ENCODE measurements around the gene SLC4A5.

Gene SLC4A5

DNA sequence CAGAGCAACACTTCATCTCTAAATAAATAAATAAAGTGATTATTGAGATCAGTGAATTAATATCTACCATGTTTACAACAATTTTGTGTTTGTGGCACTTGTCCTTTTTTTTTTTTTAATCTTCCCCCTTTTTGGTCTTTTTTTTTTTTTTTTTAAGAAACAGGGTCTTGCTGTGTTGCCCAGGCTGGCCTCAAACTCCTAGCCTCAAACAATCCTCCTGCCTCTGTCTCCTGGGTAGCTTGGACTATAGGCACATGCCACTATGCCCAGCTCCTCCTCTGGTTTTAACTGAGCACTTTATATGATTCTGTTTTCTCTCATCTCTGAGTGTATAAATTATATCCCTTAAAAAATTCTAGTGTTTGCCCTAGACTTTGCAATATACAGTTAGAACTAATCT lies 30.3 kb downstream of the SLC4A5 start:
- no peak for DNase-seq

DNA sequence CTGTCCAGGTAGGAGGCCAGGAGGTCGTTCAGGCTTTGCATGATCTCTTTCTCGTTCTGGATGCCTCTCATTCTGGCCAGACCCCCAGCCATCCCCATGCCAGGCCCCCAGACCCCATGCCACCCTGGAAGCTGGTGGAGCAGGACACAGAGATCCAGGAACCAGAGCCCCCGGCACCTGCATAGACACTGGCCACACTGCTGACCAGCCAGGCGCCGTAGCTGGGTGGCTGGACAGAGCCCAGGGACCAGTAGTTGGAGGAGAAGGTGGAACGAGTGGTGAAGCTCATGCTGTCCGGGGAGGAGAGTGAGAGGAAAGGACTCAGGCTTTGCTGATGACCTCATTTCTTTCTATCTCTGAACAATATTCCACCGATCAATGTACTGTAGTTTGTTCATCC lies 35.5 kb downstream of the SLC4A5 start:
- no peak for DNase-seq

DNA sequence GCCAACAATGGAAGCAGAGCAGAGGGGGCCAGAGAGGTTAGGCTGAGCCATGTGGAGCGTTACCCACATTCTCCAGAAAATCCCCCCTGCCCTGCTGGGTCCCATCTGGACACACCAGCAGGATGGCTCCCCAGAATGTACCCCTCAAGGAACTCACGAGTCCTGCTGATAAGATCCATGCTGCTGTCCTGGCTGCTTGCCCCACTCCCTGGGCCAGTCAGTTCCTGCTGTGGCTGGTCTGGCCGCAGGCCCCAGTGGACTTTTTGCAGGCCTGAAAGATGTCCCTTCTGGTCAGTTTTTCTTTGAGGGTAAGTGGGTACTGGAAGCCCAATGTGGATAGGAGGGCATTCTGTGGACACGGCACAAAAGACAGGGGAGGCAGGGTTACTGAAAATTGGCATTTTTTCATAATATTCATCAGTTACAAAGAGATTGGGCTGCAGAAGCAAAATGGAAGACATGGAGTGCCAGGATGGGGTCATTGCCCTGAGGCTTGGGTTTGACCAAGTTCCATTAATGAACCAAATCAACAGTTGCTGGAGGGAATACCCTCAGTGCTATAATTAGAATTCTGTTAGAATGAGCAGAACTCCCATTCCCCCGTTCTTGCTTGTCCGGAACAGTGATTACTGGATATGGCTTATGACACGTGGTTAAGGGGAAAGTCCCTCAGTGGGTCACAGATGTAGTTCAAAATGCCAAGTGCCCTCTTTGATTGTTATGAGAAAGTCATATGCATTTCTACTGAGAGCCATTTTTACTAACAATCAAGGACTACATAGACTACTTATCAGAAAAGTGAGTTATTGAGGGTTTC lies 38.7 kb downstream of the SLC4A5 start:
- DNase-seq: no peak

GRCh38 chr2:74302865-74303264 lies 40.4 kb downstream of the SLC4A5 start:
- DNase-seq: no peak

- DNase-seq: no peak
Measured at GRCh38 chr2:74301262-74301661, 42.0 kb downstream of the SLC4A5 start.

- DNase-seq: no peak
Measured at GRCh38 chr2:74300506-74300905, 42.7 kb downstream of the SLC4A5 start.

DNA sequence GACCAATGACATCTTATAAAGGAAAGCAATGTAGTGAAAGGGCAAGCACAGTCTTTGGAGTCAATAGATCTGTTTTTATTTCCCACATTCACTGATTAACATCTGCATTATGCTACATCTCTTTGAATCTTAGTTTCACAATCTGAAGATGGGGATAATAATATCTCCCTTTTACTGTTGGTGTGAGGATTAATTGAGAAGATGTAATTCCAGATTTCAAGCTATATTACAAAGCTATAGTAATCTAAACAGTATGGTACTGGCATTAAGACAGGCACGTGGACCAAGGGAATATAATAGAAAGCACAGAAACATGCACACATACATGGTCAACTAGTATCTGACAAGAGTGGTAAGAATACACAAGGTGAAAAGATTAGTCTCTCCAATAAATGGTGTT lies 45.3 kb downstream of the SLC4A5 start:
- DNase-seq: no peak

DNA sequence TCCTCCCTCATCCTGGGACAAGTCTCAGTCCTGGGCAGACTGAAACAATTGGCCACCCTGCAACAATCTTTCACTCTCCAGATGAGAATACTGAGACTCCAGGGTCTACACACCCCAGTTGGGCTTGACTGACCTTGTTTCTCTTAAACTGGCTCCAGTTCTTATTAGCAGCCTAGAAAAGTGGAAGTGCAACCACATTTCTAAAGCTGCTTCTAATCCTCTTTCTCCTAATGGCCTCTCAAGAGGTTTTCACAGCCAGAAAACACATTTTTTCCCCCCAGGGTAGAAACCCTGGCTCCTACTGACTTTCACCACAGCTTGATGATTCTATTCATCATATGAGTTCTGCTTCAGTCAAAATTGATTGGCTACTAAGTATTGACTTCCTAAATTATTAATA lies 45.8 kb downstream of the SLC4A5 start:
- DNase-seq: no peak

DNA sequence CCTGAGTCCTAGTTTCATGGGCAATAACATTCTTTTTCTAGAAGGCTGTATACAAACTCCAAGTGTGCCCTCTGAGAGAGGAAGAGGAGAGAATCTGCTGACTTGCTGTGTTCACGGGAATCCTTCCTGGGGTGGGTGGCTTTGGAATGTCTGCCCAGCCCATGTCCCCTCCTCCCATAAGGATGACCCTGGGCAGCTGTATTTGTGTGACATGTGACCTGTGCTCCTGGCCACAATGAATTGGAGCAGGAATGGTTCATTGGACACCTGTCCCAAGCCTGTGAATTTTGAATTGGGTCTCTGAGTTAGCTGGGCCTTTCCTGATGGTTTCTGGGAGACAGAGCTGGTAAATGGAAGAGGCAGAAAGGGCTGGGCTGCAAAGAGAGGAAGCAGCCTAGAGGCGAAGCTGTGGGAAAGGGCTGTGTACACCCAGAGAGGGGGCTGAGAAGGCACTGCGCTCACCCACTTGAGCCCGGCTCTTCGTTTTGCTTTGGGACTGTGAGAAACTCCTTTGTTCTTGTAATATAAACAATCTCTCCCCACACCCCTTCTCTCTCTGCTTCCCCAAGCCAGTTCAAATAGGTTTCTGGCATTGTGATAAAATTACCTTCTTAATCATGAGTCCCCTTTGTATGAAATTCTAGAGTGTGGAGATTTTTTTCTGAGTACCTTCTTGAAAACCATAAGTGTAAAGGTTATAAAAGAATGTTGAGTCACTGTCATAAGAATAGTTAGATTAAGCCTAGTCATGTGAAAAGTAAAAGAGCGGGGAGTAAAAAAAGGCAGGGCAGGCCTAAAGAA lies 49.8 kb downstream of the SLC4A5 start:
- no peak for DNase-seq

GRCh38 chr2:74292751-74293150 lies 50.5 kb downstream of the SLC4A5 start:
- no peak for DNase-seq

DNA sequence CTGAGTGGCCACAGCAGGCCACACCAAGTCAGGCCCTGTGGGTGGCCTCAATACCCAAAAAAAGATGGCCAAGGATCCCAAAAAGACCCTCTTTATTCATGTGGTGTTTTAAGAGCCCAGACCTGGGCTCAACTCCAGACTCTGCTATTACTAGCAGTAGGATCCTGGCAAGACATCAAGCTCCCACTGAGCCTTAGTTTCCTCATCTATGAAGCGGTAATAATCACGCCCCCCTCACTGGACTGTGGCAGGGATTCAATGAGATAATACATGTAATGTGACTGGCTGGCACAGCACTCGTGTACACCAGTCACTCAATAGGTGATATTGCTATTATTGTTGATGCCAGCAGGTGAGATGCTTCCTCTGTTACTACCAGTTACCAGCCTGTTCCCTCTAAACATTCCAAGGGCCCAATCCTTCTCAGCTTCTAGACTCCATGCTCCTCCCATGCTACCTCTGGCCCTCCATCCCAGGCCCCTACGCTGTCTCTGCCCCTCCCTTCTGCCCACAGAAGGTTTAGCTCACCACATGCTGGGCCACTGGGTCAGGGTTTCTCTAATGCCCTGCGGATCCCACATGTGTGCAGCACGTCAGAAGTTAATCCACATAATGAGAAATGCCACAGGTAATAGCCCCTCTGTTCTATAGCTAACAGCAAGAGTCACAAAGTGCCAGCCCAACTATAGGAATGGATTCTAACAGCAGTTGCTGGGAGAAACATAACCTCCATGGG lies 51.2 kb downstream of the SLC4A5 start:
- DNase-seq: no peak

GRCh38 chr2:74291218-74291544 lies 52.0 kb downstream of the SLC4A5 start:
- DNase-seq: no peak

GRCh38 chr2:74290466-74291217 lies 52.6 kb downstream of the SLC4A5 start:
- DNase-seq: no peak

DNA sequence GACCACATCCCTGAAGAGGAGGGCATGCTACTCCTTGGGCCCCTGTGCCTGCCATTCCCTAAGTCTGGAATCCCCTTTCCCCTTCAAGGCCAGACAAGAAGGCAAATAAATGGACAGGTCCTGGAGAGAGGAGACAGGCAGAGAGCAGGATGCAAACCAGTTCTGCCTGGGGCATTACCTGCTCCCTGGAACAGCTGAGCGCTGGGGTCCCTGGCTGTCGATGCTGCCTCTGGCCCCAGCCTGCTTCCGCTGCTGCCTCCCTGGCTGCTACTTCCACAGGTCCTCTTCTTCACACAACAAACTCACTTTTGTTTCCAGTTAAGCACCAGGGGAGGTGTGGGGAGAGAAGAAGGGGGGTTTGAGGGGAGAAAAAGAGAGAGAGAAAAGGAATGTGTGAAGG lies 53.1 kb downstream of the SLC4A5 start:
- no peak for DNase-seq

DNA sequence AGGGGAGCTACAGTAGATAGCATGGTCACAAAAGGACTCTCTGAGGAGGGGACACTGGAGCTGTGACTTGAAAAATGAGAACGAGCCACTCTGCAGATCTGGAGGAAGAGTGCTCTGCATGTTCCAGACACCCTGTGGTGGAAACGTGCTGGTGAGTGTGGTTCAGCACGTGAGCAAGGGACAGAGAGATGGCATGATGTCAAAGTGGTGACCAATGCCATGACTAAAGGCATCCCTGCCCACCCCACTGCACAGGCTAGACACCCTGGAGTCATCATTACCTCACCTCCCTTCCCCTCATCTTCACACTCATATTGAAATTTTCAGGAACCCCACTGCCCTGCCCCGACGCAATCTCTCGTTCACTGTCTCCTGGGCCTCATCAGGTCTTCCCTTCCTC lies 56.5 kb downstream of the SLC4A5 start:
- no peak for DNase-seq

GRCh38 chr2:74281141-74281975 lies 61.9 kb downstream of the SLC4A5 start:
- DNase-seq: no peak

- DNase-seq: peak; percentile 48
Measured at GRCh38 chr2:74278694-74279093, 64.5 kb downstream of the SLC4A5 start.

- no peak for DNase-seq
Measured at GRCh38 chr2:74278176-74278575, 65.0 kb downstream of the SLC4A5 start.

GRCh38 chr2:74275228-74275627 lies 68.0 kb downstream of the SLC4A5 start:
- no peak for DNase-seq

GRCh38 chr2:74269667-74270066 lies 73.5 kb downstream of the SLC4A5 start:
- no peak for DNase-seq

DNA sequence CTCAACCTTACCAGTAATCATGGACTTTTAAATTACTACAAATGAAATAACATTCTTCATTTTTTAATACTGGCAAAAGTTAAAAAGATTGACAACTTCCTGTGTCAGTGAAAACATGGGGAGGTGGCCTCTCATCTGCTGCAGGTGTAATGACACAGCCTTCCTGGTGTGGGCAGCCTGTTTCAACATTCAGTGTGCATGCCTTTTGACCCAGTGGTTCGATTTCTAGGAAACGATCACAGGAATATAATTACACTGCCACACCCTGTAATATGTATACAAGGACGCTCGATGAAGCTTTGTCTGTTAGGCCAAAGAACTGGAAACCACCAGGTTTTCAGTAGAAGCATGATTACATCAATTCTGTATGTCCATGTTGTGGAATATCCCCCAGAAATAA lies 76.1 kb downstream of the SLC4A5 start:
- no peak for DNase-seq

GRCh38 chr2:74264281-74264680 lies 78.9 kb downstream of the SLC4A5 start:
- no peak for DNase-seq
